ENCODE measurements around the gene ZCCHC17.

ZCCHC17 gene

GRCh38 chr1:31324992-31325391, 28.2 kb downstream of the ZCCHC17 start:
- Histone ChIP-seq H3K27me3 (no peaks in the 10 kb centered on the region), H3K27ac (no peak overlapping the region), H4K20me1 (peaks cover 0 to 19% (median 7%) of the 10 kb centered on the region in 11 experiments; a peak in 5 of 22 replicates), H3K9me3 (replicated peaks in 1 of 11) (peaks cover 0 to 16% (median 0%) of the 10 kb centered on the region in 11 experiments; a peak in 7 of 22 replicates), H3K4me3 (no peak overlapping the region), H3K4me1 (no peaks in the 10 kb centered on the region), H3K9ac (no peak overlapping the region), H3K4me2 (no peak overlapping the region), H3K36me3 (peaks cover 37 to 64% (median 49%) of the 10 kb centered on the region in 11 experiments)
- TF ChIP-seq Cebpa-rat (IDR thresholded peaks at IDR 0.05): no peak

- no peak for TF ChIP-seq Cebpa-rat (IDR thresholded peaks at IDR 0.05)
- H3K27ac ChIP-seq: no peak overlapping the region
- H3K4me3 ChIP-seq: no peak overlapping the region
- no peak overlapping the region for H3K4me2 ChIP-seq
- H3K9ac ChIP-seq: no peak overlapping the region
- H4K20me1 ChIP-seq: peaks cover 0 to 19% (median 7%) of the 10 kb centered on the region in 11 experiments; a peak in 6 of 22 replicates
- peaks cover 24 to 58% (median 37%) of the 10 kb centered on the region in 11 experiments for H3K36me3 ChIP-seq
- peaks cover 0 to 2% (median 0%) of the 10 kb centered on the region in 11 experiments; a peak in 3 of 22 replicates for H3K9me3 ChIP-seq (replicated peaks in 1 of 11)
- H3K4me1 ChIP-seq: no peaks in the 10 kb centered on the region
- H3K27me3 ChIP-seq: no peaks in the 10 kb centered on the region
Observed at GRCh38 chr1:31326461-31326860, 29.6 kb downstream of the ZCCHC17 start.

- no peaks in the 10 kb centered on the region for H3K9me3 ChIP-seq (replicated peaks in 1 of 11)
- no peak overlapping the region for H3K4me3 ChIP-seq
- H3K27ac ChIP-seq: no peak overlapping the region
- TF ChIP-seq Cebpa-rat (IDR thresholded peaks at IDR 0.05): no peak
- H3K36me3 ChIP-seq: peaks cover 15 to 56% (median 34%) of the 10 kb centered on the region in 11 experiments; a peak in 21 of 22 replicates
- H3K9ac ChIP-seq: no peak overlapping the region
- H3K27me3 ChIP-seq: no peaks in the 10 kb centered on the region
- peaks cover 0 to 19% (median 7%) of the 10 kb centered on the region in 11 experiments; a peak in 6 of 22 replicates for H4K20me1 ChIP-seq
- no peaks in the 10 kb centered on the region for H3K4me1 ChIP-seq
- no peak overlapping the region for H3K4me2 ChIP-seq
Observed at GRCh38 chr1:31327381-31327780, 30.5 kb downstream of the ZCCHC17 start.

GRCh38 chr1:31335007-31335406, 38.2 kb downstream of the ZCCHC17 start:
- H4K20me1 ChIP-seq: peaks cover 0 to 10% (median 3%) of the 10 kb centered on the region in 11 experiments; a peak in 5 of 22 replicates
- peaks cover 24 to 51% (median 40%) of the 10 kb centered on the region in 11 experiments for H3K36me3 ChIP-seq
- H3K27me3 ChIP-seq: no peaks in the 10 kb centered on the region
- H3K9ac ChIP-seq: no peak overlapping the region
- no peak for TF ChIP-seq Cebpa-rat (IDR thresholded peaks at IDR 0.05)
- H3K4me3 ChIP-seq: no peak overlapping the region
- no peaks in the 10 kb centered on the region for H3K9me3 ChIP-seq (replicated peaks in 1 of 11)
- no peak overlapping the region for H3K4me2 ChIP-seq
- no peak overlapping the region for H3K27ac ChIP-seq
- H3K4me1 ChIP-seq: peaks cover 7 to 13% (median 11%) of the 10 kb centered on the region in 10 experiments; a peak in 16 of 20 replicates

GRCh38 chr1:31336687-31337467, 40.0 kb downstream of the ZCCHC17 start:
- TF ChIP-seq Cebpa-rat (IDR thresholded peaks at IDR 0.05): no peak
- H3K36me3 ChIP-seq: peaks cover 24 to 57% (median 35%) of the 10 kb centered on the region in 11 experiments
- H3K27ac ChIP-seq: no peak overlapping the region
- no peak overlapping the region for H3K4me2 ChIP-seq
- H4K20me1 ChIP-seq: peaks cover 0 to 10% (median 3%) of the 10 kb centered on the region in 11 experiments; a peak in 4 of 22 replicates
- H3K4me3 ChIP-seq: no peak overlapping the region
- no peaks in the 10 kb centered on the region for H3K9me3 ChIP-seq (replicated peaks in 1 of 11)
- no peak overlapping the region for H3K9ac ChIP-seq
- H3K4me1 ChIP-seq: peaks cover 7 to 13% (median 11%) of the 10 kb centered on the region in 10 experiments; a peak in 16 of 20 replicates
- H3K27me3 ChIP-seq: no peaks in the 10 kb centered on the region

- no peak overlapping the region for H3K27ac ChIP-seq
- H3K4me3 ChIP-seq: no peak overlapping the region
- H3K27me3 ChIP-seq: no peaks in the 10 kb centered on the region
- no peak for TF ChIP-seq Cebpa-rat (IDR thresholded peaks at IDR 0.05)
- no peaks in the 10 kb centered on the region for H3K9me3 ChIP-seq (replicated peaks in 1 of 11)
- no peak overlapping the region for H3K4me2 ChIP-seq
- peaks cover 35 to 90% (median 52%) of the 10 kb centered on the region in 11 experiments for H3K36me3 ChIP-seq
- no peak overlapping the region for H3K9ac ChIP-seq
- peaks cover 0 to 15% (median 13%) of the 10 kb centered on the region in 10 experiments; a peak in 14 of 20 replicates for H3K4me1 ChIP-seq
- 0 out of 22 replicates have a peak, but pooled peaks cover 0 to 5% (median 0%) of the 10 kb centered on the region in 11 experiments for H4K20me1 ChIP-seq
Observed at GRCh38 chr1:31344503-31344902, 47.7 kb downstream of the ZCCHC17 start.

GRCh38 chr1:31345635-31346034, 48.8 kb downstream of the ZCCHC17 start:
- no peaks in the 10 kb centered on the region for H3K27me3 ChIP-seq
- 0 out of 22 replicates have a peak, but pooled peaks cover 0 to 5% (median 0%) of the 10 kb centered on the region in 11 experiments for H4K20me1 ChIP-seq
- no peaks in the 10 kb centered on the region for H3K9me3 ChIP-seq (replicated peaks in 1 of 11)
- H3K36me3 ChIP-seq: peaks cover 38 to 90% (median 55%) of the 10 kb centered on the region in 11 experiments; a peak in 21 of 22 replicates
- peaks cover 0 to 15% (median 13%) of the 10 kb centered on the region in 10 experiments; a peak in 14 of 20 replicates for H3K4me1 ChIP-seq
- no peak overlapping the region for H3K9ac ChIP-seq
- H3K4me3 ChIP-seq: no peak overlapping the region
- no peak for TF ChIP-seq Cebpa-rat (IDR thresholded peaks at IDR 0.05)
- H3K4me2 ChIP-seq: no peak overlapping the region
- H3K27ac ChIP-seq: no peak overlapping the region

GRCh38 chr1:31346785-31347184, 50.0 kb downstream of the ZCCHC17 start:
- no peak overlapping the region for H3K9ac ChIP-seq
- no peak for TF ChIP-seq Cebpa-rat (IDR thresholded peaks at IDR 0.05)
- H3K27ac ChIP-seq: no peak overlapping the region
- H3K4me1 ChIP-seq: peaks cover 0 to 15% (median 13%) of the 10 kb centered on the region in 10 experiments; a peak in 14 of 20 replicates
- H3K27me3 ChIP-seq: no peaks in the 10 kb centered on the region
- 0 out of 22 replicates have a peak, but pooled peaks cover 0 to 5% (median 0%) of the 10 kb centered on the region in 11 experiments for H4K20me1 ChIP-seq
- H3K9me3 ChIP-seq (replicated peaks in 1 of 11): no peaks in the 10 kb centered on the region
- H3K36me3 ChIP-seq: peaks cover 49 to 90% (median 66%) of the 10 kb centered on the region in 11 experiments
- H3K4me2 ChIP-seq: no peak overlapping the region
- no peak overlapping the region for H3K4me3 ChIP-seq

- no peak overlapping the region for H3K4me3 ChIP-seq
- TF ChIP-seq Cebpa-rat (IDR thresholded peaks at IDR 0.05): no peak
- H4K20me1 ChIP-seq: 0 out of 22 replicates have a peak, but pooled peaks cover 0 to 5% (median 0%) of the 10 kb centered on the region in 11 experiments
- no peak overlapping the region for H3K9ac ChIP-seq
- no peak overlapping the region for H3K27ac ChIP-seq
- H3K27me3 ChIP-seq: no peaks in the 10 kb centered on the region
- H3K36me3 ChIP-seq: peaks cover 57 to 92% (median 79%) of the 10 kb centered on the region in 11 experiments
- no peaks in the 10 kb centered on the region for H3K9me3 ChIP-seq (replicated peaks in 1 of 11)
- H3K4me2 ChIP-seq: peak overlapping the region in 6 of 11 experiments; percentile 4 to 50 (median 27); a peak in 11 of 22 replicates
- H3K4me1 ChIP-seq: peaks cover 0 to 15% (median 13%) of the 10 kb centered on the region in 10 experiments; a peak in 14 of 20 replicates
Observed at GRCh38 chr1:31348449-31348848, 51.6 kb downstream of the ZCCHC17 start.

Data from BLaER1 treated with 17β-estradiol and CSF1 and Interleukin-3, amounts not matched to agents 10 nM and 100 nM (cell line).